IPS-NIHi7 (cell line): ENCODE data around the gene NEK6.

Experiments used
- DNase-seq: peaks from one replicate; pipeline ENCODE4 v3.0.0; 2012; ENCODE audit warnings: mixed read lengths; ENCODE audit errors: extremely low spot score

Gene NEK6

GRCh38 chr9:124279531-124280175 lies 21.9 kb downstream of the NEK6 start:
- DNase-seq, result no peak

GRCh38 chr9:124280176-124280691 lies 22.5 kb downstream of the NEK6 start:
- no peak for DNase-seq

DNA sequence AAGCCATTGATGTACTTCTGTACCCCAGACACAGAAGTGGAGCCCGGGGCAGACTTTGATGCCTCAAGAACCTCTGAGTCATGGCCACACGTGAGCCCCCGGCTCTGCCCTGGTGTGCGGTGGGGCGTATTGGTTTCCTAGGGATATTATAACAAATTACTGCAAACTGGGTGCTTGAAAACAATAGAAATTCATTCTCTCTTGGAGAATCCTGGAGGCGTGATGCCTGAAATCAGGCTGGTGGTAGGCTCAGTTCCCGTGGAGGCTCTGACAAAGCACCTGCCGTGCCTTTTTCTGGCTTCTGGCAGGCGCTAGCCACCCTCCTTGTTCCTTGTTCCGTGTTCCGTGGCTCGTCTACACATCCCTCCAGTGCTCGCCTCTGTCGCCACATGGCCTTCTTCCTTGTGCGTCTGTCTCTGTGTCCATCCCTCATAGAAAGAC lies 24.2 kb downstream of the NEK6 start:
- no peak for DNase-seq

DNA sequence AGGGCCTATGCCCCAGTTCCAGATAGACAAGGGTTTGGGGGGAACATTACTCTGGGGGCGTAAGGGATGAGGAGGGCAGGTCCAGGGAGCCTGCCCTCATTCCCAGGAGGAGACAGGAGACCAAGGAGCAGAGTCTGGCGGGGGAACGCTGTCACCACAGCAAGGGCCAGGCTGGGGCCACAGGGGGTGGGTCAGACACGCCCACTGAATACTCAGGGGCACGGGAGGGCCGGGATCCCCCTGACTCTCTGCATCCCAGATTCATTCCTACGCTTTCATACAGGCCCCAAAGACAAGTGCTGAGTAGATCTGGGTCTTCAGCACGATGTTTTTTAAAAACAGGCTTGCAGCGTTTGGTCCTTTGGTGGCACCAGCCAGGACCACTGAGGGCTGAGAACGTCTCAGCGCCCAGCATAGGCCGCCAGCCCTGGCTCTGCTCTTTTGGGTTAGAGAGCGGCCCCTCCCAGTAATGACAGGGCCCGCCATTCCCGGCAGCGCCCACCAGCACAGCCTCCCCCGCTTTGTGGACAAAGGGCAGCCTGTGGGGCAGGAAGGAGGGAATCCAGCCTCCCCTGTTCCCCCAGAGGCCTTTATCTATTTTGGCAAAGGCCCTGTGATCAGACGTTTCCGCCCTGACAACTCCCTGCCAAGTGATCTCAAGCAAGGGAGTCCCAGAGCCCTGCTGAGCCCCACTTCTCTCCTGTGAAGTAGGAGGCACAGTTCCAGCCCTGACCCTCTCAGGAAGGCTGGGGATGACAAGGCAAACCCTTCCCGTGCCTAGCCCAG lies 24.9 kb downstream of the NEK6 start:
- no peak for DNase-seq

DNA sequence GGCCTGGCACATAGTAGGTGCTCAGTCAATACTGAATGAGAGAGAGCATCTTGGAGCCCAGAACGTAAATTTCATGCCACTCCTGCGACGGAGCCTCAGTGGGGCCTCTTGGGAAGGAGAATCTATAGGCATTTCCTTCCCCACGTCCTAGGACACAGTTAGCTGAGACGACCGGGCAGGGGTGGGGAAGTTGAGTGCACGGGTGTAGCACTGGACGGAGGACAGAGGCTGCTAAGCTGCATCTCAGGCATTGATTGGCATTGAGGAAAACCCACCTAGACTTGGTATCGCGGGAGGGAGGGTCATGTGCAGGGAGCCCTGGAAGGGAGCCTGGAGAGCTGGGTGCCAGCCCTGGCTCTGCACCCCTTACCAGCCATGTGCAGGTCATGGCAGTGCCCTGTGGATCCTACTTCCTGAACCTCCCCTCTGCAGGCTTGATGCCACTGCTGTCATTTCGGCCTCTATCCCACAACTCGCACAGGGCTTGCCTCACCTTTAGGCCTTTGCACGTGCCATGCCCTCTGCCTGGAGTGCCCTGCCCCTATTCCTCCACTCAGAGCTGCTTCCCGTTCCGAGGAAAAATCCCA lies 25.6 kb downstream of the NEK6 start:
- no peak for DNase-seq

- no peak for DNase-seq
Measured at GRCh38 chr9:124284237-124284831, 26.6 kb downstream of the NEK6 start.

- DNase-seq, result no peak
Measured at GRCh38 chr9:124284940-124285441, 27.2 kb downstream of the NEK6 start.

GRCh38 chr9:124285490-124285889 lies 27.7 kb downstream of the NEK6 start:
- DNase-seq, result no peak

DNA sequence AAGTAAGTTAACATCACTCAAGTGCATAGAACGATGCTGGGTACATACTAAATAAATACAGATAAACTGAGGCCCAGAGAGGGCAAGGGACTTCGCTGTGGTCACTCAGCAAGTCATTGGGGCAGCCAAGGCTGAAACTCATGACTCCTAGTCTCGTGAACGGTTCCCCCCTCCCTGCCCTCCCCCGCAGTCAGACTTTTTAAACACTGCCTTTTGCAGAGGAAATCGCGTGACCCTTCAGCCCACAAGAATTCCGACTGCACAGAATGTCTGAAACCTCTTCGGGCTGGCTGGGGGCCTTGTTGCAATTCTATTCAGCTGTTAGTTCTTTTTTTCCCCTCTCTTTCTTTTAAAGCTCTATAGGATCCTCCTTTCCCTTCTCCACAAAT lies 28.1 kb downstream of the NEK6 start:
- no peak for DNase-seq

DNA sequence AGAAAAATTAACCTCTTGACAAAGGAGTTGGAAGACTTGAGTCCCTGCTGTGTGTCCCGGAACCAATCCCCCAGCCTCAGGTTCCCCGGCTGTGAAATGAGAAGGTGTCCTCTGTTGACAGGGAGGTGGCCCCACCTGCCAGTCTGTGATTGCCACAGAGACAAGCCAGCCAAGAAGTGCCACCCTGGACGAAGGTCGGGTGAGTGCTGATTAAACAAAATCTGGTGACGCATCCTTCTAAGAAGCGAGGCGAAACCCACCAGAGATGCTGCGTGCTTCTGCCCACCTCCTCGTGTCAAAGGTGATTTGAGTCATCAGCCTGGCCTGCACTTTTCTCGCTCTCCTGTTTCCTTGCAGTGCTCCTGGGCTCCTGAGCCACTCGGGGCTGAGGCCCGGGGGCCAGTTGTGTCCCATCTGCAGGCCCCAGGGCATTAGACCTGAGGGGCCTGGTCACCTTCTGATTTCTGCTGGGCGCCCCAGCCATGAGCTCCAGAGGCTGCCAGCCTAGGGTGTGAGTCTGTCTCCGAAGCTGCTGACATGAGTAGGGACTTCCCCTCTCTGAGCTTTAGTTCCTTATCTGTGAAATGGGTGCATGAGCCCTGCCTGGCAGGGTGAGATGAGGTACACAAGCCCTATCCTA lies 28.7 kb downstream of the NEK6 start:
- no peak for DNase-seq

GRCh38 chr9:124290053-124290591 lies 32.4 kb downstream of the NEK6 start:
- DNase-seq, result no peak

DNA sequence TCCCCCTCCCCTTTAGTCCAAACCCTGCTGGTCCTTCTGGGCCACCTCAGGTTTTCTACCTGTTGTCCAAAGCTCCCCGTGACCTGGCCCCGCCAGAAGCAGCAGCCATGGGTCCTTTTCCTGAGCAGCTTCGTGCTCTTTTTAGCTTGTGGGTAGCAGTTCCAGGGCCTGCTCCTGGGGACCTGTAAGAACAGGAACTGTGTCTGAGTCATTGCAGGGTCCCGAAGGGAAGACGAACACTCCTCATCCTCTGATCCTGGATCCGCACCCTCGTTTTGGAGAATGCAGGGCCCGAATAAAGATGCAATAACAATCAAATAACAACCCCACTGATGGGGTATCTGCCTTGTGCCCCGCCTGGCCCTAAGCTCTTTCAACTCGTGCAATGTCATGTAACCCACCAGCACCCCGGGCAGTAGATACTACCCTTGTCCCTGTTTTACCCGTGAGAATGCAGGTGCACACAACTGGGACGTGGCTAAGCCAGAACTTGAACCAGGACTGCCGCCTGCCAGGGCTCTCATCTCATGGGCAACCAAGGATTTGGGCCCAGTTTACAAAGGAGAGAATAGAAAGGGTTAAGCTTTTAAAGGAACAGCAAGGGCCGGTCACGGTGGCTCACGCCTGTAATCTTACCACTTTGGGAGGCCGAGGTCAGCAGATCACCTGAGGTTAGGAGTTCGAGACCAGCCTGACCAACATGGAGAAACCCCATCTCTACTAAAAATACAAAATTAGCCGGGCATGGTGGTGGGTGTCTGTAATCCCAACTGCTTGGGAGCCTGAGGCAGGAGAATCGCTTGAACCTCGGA lies 33.2 kb downstream of the NEK6 start:
- no peak for DNase-seq

DNA sequence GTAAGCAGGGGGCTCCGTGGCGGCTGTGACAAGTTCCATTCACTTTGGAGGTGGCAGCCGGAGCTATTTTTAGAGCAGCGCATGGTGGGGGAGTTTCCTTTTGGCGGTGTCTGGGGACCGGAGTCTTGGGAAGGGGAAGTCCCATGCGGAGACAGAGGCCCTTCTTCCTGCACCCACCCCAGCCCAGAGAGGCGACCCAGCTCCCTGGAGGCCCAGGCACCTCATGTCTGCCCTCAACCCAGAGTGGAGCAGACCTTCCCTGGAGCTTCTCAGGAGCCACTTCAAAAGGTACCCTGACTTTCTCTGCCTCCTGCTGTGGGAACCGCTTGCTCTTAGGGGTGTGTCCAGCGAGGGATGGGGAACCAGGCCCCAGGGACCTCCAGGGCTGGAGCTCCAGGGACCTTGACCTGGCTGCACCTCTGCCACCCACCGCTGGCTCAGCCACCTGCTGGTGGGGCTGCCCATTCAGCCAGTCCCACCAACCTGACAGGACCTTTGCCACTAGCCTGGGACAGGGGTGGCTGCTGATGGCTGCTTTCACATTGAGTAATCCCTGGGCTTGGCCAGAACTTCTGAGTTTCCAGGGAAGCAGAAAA lies 34.1 kb downstream of the NEK6 start:
- DNase-seq, result no peak

- DNase-seq, result no peak
Measured at GRCh38 chr9:124292696-124293593, 35.2 kb downstream of the NEK6 start.

DNA sequence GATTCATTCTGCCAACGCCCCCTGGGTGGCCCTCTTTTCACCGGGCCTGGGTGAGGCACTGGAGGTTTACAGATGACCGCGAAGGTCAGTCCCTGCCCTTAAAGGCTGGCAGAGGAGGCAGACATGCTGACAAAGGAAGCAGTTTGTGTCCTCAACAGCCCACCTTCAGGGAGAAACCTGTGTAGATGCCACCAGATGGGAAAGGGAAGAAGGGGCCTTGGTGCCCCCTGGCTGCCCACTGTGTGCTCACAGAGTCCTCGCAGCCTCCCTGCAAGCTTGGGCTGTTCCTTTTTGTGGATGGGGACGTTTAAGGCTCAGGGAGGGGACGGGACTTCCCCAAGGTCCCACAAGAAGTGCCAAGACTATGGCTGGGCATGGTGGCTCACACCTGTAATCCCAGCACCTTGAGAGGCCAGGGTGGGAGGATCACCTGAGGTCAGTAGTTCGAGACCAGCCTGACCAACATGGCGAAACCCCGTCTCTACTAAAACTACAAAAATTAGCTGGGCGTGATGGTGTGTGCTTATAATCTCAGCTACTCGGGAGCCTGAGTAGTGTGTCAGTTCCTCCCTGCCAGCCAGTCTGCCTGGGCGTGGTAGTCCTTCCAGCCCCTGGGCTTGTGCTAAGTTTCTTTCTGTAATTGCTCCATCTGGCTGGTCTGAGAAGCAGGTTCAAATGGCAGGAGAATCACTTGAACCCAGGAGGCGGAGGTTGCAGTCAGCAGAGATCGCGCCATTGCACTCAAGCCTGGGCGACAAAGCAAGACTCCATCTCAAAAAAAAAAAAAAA lies 36.2 kb downstream of the NEK6 start:
- no peak for DNase-seq

GRCh38 chr9:124295159-124295794 lies 37.5 kb downstream of the NEK6 start:
- DNase-seq, result no peak

GRCh38 chr9:124296094-124296493 lies 38.3 kb downstream of the NEK6 start:
- no peak for DNase-seq
